BLaER1 treated with 17β-estradiol and CSF1 and Interleukin-3, amounts not matched to agents 10 nM and 100 nM (cell line): ENCODE measurements around the gene PLRG1.

Experiments used
- H3K27ac ChIP-seq, 11 experiments: shearing (Covaris generic); formaldehyde crosslinking; 2 replicates each; pipeline ENCODE4 v1.8.1; 2022
- H3K27me3 ChIP-seq, 11 experiments: shearing (Covaris generic); formaldehyde crosslinking; 2 replicates each; pipeline ENCODE4 v1.8.1; 2022
- H3K36me3 ChIP-seq, 11 experiments: shearing (Covaris generic); formaldehyde crosslinking; 2 replicates each; pipeline ENCODE4 v1.8.1; 2022
- H3K4me1 ChIP-seq, 10 experiments: shearing (Covaris generic); formaldehyde crosslinking; 2 replicates each; pipeline ENCODE4 v1.8.1; 2022
- H3K4me2 ChIP-seq, 11 experiments: shearing (Covaris generic); formaldehyde crosslinking; 2 replicates each; pipeline ENCODE4 v1.8.1; 2022
- H3K4me3 ChIP-seq, 10 experiments: shearing (Covaris generic); formaldehyde crosslinking; 2 replicates each; pipeline ENCODE4 v1.8.1; 2022
- H3K9ac ChIP-seq, 11 experiments: shearing (Covaris generic); formaldehyde crosslinking; 2 replicates each; pipeline ENCODE4 v1.8.1; 2022
- H3K9me3 ChIP-seq, 11 experiments: shearing (Covaris generic); formaldehyde crosslinking; replicated peaks in 1 of 11; 2 replicates each; pipeline ENCODE4 v1.8.1; 2022
- H4K20me1 ChIP-seq, 11 experiments: shearing (Covaris generic); formaldehyde crosslinking; 2 replicates each; pipeline ENCODE4 v1.8.1; 2022
- Cebpa-rat ChIP-seq, 11 experiments: shearing (Covaris generic); IDR thresholded peaks; 2 replicates each; pipeline ENCODE4 v1.8.1; 2022

Gene PLRG1

DNA sequence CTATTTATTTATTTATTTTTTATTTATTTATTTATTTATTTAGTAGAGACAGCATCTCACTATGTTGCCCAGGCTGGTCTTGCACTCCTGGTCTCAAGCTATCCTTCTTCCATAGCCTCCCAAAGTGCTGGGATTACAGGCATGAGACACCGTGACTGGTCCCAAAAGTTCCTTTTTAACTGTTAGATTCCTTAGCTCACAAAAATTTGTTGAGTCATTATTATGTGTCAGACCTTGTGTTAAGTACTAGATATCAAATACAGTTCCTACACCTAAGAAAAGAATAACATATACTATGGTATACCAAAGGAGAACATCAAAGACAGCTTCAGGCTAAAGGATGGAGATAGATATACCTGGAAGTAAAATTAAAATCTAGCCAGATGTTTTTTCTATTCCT lies 28.7 kb upstream of the PLRG1 start:
- no peak overlapping the region for H3K4me3 ChIP-seq
- no peaks in the 10 kb centered on the region for H3K36me3 ChIP-seq
- H3K27ac ChIP-seq: no peak overlapping the region
- H3K4me1 ChIP-seq: no peaks in the 10 kb centered on the region
- no peak for TF ChIP-seq Cebpa-rat (IDR thresholded peaks at IDR 0.05)
- no peak overlapping the region for H3K4me2 ChIP-seq
- no peaks in the 10 kb centered on the region for H4K20me1 ChIP-seq
- H3K9me3 ChIP-seq: no peaks in the 10 kb centered on the region
- no peak overlapping the region for H3K9ac ChIP-seq
- H3K27me3 ChIP-seq: no peaks in the 10 kb centered on the region

- Histone ChIP-seq H3K9ac (no peak overlapping the region), H4K20me1 (no peaks in the 10 kb centered on the region), H3K36me3 (no peaks in the 10 kb centered on the region), H3K27me3 (no peaks in the 10 kb centered on the region), H3K4me3 (no peak overlapping the region), H3K27ac (no peak overlapping the region), H3K4me2 (no peak overlapping the region), H3K4me1 (no peaks in the 10 kb centered on the region), H3K9me3 (no peaks in the 10 kb centered on the region)
- TF ChIP-seq Cebpa-rat (IDR thresholded peaks at IDR 0.05): no peak
These were observed 27.1 kb upstream of the PLRG1 start for GRCh38 chr4:154577324-154577723.

DNA sequence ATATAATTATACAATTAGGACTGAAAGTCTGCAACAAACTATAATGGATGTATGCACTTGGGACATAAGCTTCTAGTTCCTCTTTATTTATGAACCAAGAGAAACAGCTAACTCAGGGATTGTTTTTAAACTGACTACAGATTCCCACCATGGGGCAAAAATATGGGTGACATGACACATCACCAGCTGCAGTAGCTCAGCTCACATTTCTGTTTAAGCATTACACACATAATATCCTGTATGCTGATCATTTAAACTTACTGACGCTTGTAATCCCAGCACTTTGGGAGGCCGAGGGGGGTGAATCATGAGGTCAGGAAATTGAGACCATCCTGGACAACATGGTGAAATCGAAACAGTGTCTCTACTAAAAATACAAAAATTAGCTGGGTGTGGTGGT lies 24.1 kb upstream of the PLRG1 start:
- Histone ChIP-seq H3K36me3 (no peaks in the 10 kb centered on the region), H3K27me3 (no peaks in the 10 kb centered on the region), H3K4me3 (no peak overlapping the region), H4K20me1 (no peaks in the 10 kb centered on the region), H3K9ac (no peak overlapping the region), H3K4me2 (no peak overlapping the region), H3K27ac (no peak overlapping the region), H3K4me1 (no peaks in the 10 kb centered on the region), H3K9me3 (no peaks in the 10 kb centered on the region)
- no peak for TF ChIP-seq Cebpa-rat (IDR thresholded peaks at IDR 0.05)

- no peak for TF ChIP-seq Cebpa-rat (IDR thresholded peaks at IDR 0.05)
- no peak overlapping the region for H3K27ac ChIP-seq
- no peaks in the 10 kb centered on the region for H3K4me1 ChIP-seq
- H3K4me3 ChIP-seq: no peak overlapping the region
- H3K4me2 ChIP-seq: no peak overlapping the region
- H3K9ac ChIP-seq: no peak overlapping the region
- no peaks in the 10 kb centered on the region for H3K27me3 ChIP-seq
- H3K36me3 ChIP-seq: no peaks in the 10 kb centered on the region
- no peaks in the 10 kb centered on the region for H3K9me3 ChIP-seq
- no peaks in the 10 kb centered on the region for H4K20me1 ChIP-seq
These were observed 23.1 kb upstream of the PLRG1 start for GRCh38 chr4:154573190-154573870.

DNA sequence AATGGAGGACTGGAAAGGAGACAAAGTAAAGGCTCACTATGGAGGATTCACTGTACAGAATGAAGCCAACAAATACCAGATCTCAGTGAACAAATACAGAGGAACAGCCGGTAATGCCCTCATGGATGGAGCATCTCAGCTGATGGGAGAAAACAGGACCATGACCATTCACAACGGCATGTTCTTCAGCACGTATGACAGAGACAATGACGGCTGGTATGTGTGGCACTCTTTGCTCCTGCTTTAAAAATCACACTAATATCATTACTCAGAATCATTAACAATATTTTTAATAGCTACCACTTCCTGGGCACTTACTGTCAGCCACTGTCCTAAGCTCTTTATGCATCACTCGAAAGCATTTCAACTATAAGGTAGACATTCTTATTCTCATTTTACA lies 19.4 kb upstream of the PLRG1 start:
- Histone ChIP-seq H3K9ac (no peak overlapping the region), H3K36me3 (no peaks in the 10 kb centered on the region), H3K4me2 (no peak overlapping the region), H3K27me3 (no peaks in the 10 kb centered on the region), H4K20me1 (no peaks in the 10 kb centered on the region), H3K4me3 (no peak overlapping the region), H3K27ac (no peak overlapping the region), H3K9me3 (no peaks in the 10 kb centered on the region), H3K4me1 (no peaks in the 10 kb centered on the region)
- TF ChIP-seq Cebpa-rat (IDR thresholded peaks at IDR 0.05): no peak

GRCh38 chr4:154569028-154569427 lies 18.8 kb upstream of the PLRG1 start:
- Histone ChIP-seq H3K36me3 (no peaks in the 10 kb centered on the region), H3K9ac (no peak overlapping the region), H4K20me1 (no peaks in the 10 kb centered on the region), H3K4me2 (no peak overlapping the region), H3K27ac (no peak overlapping the region), H3K27me3 (no peaks in the 10 kb centered on the region), H3K9me3 (no peaks in the 10 kb centered on the region), H3K4me3 (no peak overlapping the region), H3K4me1 (no peaks in the 10 kb centered on the region)
- no peak for TF ChIP-seq Cebpa-rat (IDR thresholded peaks at IDR 0.05)

DNA sequence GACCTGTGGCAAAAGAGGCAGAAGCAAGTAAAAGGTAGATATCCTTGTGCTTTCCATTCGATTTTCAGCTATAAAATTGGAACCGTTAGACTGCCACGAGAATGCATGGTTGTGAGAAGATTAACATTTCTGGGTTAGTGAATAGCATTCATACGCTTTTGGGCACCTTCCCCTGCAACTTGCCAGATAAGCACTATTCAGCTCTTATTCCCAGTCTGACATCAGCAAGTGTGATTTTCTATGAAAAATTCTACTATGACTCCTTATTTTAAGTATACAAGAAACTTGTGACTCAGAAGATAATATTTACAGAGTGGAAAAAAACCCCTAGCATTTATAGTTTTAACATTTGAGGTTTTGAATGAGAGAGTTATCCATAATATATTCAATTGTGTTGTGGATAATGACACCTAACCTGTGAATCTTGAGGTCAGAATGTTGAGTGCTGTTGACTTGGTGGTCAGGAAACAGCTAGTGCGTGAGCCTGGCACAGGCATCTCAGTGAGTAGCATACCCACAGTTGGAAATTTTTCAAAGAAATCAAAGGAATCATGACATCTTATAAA lies 16.5 kb upstream of the PLRG1 start:
- Histone ChIP-seq H3K9me3 (no peaks in the 10 kb centered on the region), H3K27me3 (no peaks in the 10 kb centered on the region), H3K4me2 (no peak overlapping the region), H3K4me3 (no peak overlapping the region), H3K27ac (no peak overlapping the region), H3K4me1 (no peaks in the 10 kb centered on the region), H3K9ac (no peak overlapping the region), H4K20me1 (no peaks in the 10 kb centered on the region), H3K36me3 (no peaks in the 10 kb centered on the region)
- no peak for TF ChIP-seq Cebpa-rat (IDR thresholded peaks at IDR 0.05)

GRCh38 chr4:154565704-154566103 lies 15.5 kb upstream of the PLRG1 start:
- H3K27ac ChIP-seq: no peak overlapping the region
- H3K4me1 ChIP-seq: no peaks in the 10 kb centered on the region

DNA sequence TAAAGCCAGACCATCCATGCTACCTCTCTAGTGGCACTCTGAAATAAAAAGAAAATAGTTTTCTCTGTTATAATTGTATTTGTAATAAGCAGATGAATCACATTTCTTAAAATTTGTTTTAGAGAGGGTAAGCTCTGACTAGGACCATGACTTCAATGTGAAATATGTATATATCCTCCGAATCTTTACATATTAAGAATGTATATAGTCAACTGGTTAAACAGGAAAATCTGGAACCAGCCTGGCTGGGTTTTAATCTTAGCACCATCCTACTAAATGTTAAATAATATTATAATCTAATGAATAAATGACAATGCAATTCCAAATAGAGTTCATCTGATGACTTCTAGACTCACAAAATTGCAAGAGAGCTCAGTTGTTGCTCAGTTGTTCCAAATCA lies 14.1 kb upstream of the PLRG1 start:
- Histone ChIP-seq H3K9ac (no peak overlapping the region), H3K4me2 (no peak overlapping the region), H3K9me3 (no peaks in the 10 kb centered on the region), H3K27ac (no peak overlapping the region), H4K20me1 (no peaks in the 10 kb centered on the region), H3K27me3 (no peaks in the 10 kb centered on the region), H3K36me3 (no peaks in the 10 kb centered on the region), H3K4me3 (no peak overlapping the region), H3K4me1 (no peaks in the 10 kb centered on the region)
- no peak for TF ChIP-seq Cebpa-rat (IDR thresholded peaks at IDR 0.05)

More at GRCh38 chr4:154565704-154566103, 15.5 kb upstream of the PLRG1 start:
- H3K27me3 ChIP-seq: no peaks in the 10 kb centered on the region
- no peaks in the 10 kb centered on the region for H3K9me3 ChIP-seq
- no peak overlapping the region for H3K9ac ChIP-seq
- no peaks in the 10 kb centered on the region for H3K36me3 ChIP-seq
- no peak overlapping the region for H3K4me2 ChIP-seq
- no peaks in the 10 kb centered on the region for H4K20me1 ChIP-seq
- no peak overlapping the region for H3K4me3 ChIP-seq
- TF ChIP-seq Cebpa-rat (IDR thresholded peaks at IDR 0.05): no peak

GRCh38 chr4:154562697-154563254 lies 12.6 kb upstream of the PLRG1 start, which contains the start of gene FGB:
Gene FGB (plus strand): TSS chr4:154563011. CDS start chr4:154563019, 8 bp downstream.
- Histone ChIP-seq H3K9ac (no peak within 1 kb of the TSS), H3K9me3 (peaks cover 0 to under 1% (median 0%) of the 10 kb centered on the region in 11 experiments; a peak in 2 of 22 replicates), H3K4me2 (no peak within 1 kb of the TSS), H3K4me3 (no peak within 1 kb of the TSS), H3K27ac (no peak within 1 kb of the TSS), H3K4me1 (no peaks in the 10 kb centered on the region), H3K36me3 (no peaks in the 10 kb centered on the region), H3K27me3 (no peaks in the 10 kb centered on the region), H4K20me1 (no peaks in the 10 kb centered on the region)
- no peak for TF ChIP-seq Cebpa-rat (IDR thresholded peaks at IDR 0.05)
